GM21723 (cell line): Measurements from ENCODE around the gene PLG.
"Not testable (repeated sequence)": the region's sequence is repeated elsewhere in the genome, so short reads cannot be mapped to it uniquely, and the experiment has no call there.

Source experiments
- ATAC-seq: cut with Tn5 transposase; IDR thresholded peaks from one replicate; pipeline ENCODE4 v1.9.1; 2021; ENCODE audit warnings: mild to moderate bottlenecking, moderate library complexity; ENCODE audit not compliant: unreplicated experiment

Gene PLG

DNA sequence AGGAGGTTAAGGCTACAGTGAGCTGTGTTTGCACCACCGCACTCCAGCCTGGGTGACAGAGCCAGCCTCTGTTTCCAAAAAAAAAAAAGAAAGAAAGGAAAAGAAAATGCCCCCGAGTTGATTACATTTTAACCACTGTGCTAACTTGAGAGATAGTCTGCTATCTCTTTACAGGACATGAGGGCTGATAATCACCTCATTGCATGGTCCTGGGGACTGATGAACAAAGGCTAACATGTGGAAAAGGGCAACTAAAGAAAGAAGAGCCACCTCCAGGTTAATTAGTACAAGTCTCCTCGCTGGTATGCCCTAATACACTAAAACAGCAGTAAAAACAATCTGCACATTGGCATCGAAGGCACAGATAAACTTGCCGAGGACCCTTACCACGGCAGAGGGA, 4.2 kb upstream of the PLG start:
- no peak for ATAC-seq

DNA sequence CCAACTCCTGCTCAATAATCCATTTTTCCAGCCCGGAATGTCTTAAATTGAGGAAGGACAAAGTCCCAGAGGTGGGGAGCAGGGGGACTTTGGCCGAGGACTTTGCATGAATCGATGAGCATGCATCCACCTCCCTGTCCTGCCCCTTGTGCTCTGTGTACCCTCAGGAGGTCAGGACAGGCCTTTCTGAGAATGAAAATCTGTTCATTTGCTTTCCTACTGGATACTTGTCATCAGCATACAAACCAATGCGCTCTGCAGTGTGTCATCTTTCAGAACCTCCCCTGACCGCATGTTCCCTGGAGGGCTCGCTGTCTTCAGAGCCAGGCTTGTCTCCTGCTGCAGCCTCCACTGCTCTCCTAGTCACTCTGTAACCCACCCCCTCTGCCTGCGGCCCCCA, 2.6 kb downstream of the PLG start:
- not testable (repeated sequence) for ATAC-seq

DNA sequence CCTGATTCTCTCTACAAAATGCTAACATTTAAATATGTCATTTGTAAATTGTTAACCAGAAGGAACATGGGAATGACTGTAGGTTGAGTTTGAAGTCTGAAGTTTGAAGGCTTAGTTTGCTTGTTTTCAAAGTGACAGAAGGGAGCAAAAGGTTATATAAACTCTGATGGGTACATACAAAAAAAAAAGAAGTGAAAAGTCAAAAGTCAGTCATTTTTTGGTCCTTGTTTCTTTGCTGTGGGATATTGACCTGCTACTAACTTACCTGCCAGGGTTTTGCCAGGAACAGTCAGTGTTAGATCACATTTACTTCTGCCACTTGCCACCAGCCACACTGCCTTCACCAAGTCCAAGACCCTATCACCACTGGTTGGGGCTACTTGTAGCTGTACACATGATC, 6.9 kb downstream of the PLG start:
- not testable (repeated sequence) for ATAC-seq

DNA sequence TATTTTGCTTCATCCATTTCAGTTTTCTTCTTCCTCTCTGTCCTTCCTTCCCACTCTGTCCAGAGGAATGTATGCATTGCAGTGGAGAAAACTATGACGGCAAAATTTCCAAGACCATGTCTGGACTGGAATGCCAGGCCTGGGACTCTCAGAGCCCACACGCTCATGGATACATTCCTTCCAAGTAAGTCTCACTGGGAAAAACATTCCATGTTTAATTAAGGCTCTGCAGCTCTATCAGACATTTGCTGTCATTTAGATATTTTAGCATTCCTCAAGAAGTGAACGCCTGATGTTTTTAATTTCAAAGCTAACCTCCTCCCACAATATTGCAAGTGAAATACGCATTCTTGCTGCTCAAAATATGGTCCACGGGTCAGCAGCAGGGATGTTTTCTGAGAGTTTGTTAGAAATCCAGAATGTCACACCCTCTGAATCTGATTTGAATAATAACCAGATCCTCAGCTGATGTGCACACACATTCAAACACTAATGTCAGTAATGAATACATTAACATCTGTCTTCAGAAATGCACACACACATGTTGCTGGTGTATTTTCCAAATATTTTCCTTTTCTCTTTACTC, 12.8 kb downstream of the PLG start:
- ATAC-seq, result no peak

DNA sequence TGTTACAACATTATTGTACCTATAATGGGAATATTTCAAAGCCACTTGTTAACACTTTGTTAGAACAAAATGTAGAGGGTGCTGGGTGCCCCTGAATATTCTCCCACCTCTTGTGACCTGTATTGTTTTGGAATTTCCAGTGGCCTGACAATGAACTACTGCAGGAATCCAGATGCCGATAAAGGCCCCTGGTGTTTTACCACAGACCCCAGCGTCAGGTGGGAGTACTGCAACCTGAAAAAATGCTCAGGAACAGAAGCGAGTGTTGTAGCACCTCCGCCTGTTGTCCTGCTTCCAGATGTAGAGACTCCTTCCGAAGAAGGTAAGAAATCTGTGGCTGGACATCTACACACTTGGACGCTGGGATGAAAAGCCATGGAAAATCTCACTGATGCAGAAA, 28.9 kb downstream of the PLG start:
- no peak for ATAC-seq

DNA sequence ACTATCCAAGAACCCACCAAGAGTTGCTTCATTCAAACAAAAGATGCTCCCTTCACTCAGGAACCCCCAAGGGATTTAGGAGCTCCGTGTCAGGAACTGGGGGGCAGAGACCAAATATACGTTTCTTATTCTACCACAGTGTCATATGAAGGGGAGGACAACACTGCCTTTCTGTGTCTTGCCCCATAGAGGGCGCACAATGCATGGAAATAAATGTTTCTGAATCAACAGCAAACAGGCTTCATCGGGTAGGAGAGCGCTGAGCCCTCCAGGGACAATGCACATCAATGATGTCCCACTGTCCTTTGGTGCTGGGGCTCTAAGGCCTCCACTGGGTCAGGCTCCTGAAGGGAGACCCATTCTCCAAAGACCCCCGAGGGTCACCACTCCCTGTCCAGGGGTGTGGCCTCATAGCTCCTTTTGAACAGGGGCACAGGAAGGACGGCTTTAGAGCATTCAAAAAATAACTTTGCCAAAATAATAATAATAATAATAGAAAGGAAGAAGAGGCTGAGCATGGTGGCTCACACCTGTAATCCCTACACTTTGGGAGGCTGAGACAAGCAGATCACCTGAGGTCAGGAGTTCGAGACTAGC, 31.1 kb downstream of the PLG start:
- peak; percentile 76 for ATAC-seq

DNA sequence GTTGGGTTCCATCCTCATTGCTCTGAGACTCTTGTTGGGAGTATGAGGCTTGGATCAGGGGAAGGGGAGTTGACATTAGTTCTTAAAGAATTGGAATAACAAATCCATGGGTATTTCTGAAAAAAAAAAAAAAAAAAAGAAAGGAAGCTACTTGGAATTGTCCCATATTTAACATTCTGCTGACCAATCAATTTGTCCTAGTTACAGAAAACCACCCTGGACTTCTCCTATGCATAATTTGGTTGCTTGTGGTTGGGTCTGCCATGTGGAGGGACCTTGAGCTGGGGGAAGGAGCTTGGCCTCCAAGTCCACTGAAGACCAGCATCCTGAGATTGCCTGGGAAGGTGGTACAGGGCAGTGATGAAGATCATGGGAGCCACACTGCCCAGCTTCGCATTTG, 32.6 kb downstream of the PLG start:
- ATAC-seq, result no peak

DNA sequence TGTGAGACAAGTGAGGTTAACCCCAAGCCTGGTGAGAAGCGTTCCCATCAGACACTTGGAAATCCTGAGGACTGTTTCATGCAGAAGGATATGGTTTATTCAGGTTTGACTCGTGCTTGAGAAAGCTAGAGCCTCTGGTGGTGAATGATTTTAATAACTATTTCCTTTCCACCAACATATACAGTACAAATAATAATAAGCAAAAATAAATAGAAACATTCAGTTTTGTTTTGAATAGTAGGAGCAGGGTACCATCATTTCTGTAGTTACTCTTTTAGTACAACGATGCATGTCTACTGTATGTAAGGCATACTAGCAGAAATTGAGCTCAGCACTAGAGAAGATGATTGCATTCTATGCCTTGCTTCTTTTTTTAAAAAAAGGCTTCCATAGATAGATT, 33.5 kb downstream of the PLG start:
- ATAC-seq, result peak; percentile 79

DNA sequence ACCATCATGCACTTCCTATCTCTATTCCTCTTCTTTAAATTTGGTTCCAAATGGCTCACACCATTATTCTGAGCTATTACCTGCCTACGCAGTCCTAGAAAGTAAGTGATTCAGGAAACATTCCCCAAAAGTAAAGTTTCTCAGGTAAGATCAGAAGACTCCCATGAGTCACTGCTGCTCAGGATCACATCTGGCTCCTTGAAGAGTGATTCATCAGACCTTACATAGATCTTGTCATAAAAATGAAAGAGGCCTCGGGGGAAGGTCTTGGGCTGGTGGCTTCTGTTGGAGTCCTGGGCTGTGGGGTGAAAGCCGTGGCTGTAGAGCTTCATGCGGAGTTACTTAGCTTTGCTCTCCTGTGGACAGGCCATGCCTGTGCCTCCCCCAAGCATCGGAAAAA, 35.9 kb downstream of the PLG start:
- no peak for ATAC-seq

DNA sequence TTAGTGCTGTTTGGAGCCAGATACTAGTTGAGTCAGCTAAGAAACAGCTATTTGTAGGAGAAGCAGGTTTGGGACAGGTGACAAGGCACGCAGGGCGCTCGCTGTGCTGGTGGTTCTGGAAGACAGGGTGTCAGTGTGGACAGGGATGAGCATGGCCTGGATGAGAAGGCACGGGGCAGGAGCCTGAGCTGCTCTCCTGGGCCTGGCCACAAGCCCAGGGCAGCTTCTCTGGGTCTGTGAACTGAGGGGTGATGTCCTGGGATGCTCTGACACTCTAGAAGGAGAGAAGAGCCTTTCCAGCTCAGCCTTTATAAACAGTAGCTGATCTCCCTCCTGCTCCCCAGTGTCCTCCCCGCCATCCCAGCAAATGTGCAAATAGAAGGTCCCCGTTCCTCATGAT, 37.9 kb downstream of the PLG start:
- ATAC-seq, result no peak

DNA sequence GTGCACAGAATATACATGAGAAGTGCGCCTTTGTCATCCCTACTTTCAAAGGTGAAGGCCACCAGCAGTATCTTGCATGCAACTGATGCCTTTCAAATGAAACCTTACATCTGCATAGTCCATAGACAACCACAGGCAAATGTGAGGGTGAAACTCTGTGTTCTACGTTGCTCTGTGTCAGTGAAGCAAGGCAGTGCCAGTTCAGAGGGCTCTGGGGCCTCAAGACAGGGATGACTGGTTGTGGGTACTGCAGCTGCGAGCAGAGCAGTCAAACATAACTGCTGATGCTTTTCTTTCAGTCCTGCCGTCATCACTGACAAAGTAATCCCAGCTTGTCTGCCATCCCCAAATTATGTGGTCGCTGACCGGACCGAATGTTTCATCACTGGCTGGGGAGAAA, 39.0 kb downstream of the PLG start:
- peak; percentile 98 for ATAC-seq

DNA sequence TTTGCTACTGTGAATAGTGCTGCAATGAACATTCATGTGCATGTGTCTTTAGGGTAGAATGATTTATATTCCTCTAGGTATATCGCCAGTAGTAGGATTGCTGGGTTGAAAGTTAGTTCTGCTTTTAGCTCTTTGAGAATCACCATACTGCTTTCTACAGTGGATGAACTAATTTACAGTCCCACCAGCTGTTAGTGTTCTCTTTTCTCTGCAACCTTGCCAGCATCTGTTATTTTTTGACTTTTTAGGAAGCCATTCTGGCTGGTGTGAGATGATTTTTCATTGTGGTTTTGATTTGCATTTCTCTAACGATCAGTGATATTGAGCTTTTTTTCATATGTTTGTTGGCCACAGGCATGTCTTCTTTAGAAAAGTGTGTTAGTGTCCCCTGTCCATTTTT, 40.0 kb downstream of the PLG start:
- peak; percentile 62 for ATAC-seq

DNA sequence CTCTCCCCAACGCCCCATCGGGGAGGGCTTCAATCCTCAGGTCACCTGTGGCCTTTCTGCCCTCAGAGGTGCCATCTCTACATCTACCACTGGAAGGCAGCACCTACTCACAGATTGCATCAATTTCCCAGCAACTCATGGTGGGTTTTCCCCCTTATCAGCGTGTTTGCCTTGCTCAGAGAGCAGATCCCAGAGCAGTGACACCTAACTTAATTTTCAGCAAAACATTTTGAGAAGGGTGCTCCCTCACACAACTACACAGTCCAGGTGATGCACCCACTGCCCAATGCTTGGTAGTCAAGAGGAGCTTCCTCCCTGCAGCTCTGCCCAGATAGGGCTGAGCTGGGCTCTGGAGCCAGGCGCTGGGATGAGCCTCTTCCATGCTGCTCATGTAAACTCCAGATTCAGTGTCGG, 48.2 kb downstream of the PLG start:
- ATAC-seq, result peak; percentile 94

DNA sequence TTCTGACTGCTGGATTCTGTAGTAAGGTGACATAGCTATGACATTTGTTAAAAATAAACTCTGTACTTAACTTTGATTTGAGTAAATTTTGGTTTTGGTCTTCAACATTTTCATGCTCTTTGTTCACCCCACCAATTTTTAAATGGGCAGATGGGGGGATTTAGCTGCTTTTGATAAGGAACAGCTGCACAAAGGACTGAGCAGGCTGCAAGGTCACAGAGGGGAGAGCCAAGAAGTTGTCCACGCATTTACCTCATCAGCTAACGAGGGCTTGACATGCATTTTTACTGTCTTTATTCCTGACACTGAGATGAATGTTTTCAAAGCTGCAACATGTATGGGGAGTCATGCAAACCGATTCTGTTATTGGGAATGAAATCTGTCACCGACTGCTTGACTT, 51.2 kb downstream of the PLG start:
- ATAC-seq, result not testable (repeated sequence)

DNA sequence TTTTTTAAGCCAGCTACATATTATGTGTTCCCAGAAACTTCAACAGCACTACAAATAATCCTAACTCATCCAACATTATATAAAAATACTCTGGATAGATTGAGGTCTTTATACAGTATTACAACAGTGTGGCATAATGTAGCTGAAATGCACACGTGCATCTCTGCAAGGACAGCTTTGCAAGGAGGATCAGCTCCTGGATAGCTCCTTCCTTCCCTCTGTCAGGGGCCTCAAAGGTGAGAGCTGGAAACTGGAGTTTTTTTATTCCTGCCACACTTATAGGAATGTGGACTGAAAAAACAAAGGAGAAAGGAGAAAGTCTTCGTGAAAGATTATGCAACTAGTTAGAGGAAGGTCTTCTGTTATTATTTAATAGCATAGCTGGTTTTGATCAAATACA, 53.1 kb downstream of the PLG start:
- no peak for ATAC-seq

DNA sequence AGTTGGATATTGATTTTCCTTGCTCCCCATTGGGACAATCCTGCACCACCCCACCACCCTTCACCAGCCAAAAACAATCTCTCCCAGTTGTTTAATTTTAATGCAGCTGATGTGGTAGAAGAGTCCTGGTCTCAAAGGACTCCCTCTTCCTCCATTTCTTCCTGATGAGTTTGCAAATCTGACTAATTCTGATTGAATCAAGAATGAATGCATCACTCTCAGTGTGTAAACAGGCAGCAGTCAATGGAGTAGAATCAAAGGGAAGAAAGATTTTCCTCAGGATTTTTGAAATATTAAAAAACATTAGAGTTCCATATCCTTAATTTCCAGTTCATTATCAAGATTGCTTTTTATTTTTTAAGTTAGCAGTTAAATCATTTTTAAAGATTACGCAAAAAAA, 54.0 kb downstream of the PLG start:
- ATAC-seq, result no peak

DNA sequence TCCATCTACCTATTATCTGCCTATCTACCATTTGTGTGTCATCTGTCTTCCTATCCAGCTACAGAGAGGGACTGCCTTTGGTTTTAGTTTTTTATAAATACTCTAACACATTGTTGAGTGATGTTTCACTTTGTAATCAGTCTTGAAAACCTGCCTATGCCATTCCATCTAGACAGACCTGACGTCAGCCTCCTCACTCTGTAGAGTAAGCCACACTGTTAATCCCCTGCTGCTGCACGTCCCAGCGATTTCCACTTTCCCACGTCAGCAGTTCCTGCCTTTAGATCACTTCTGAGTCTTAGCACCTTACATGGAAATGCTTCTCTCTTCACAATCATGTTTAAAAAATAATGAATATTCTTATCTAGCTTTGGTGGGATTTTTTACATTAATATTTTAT, 54.8 kb downstream of the PLG start:
- no peak for ATAC-seq

DNA sequence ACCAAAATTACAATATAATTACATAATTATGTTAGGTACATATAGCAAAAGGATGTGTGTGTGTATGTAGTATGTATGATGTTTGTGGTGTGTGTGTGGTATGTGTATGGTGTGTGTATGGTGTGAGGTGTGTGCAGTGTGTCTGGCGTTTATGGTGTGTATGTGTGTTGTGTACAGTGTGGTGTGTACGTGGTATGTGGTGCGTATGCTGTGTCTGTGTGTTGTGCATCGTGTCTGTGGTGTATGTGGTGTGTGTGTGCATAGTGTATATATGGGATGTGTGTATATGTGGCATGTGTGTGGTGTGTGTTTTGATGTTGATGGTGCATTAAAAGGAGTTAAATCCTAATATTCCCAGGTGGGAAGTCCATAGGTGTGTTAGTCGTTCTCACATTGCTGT, 62.8 kb downstream of the PLG start:
- ATAC-seq, result no peak

DNA sequence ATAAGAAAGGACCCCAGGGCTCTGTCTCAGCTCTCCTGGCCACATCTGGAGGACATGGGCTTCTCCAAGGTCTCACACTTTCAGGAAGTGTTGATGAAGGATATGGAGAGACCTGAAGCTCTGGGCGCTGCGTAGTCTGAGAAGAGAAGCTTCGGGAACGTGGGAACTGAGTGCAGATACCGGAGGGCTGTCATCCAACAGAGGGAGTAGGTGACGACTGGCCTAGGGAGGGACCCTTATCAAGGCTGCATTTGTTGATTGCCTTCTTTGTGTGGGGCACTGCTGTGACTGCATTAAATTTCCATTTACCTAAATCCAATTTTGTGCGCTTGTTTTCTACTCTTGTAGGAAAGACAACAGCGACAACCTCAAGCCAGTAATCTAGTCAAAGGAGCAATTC, 63.4 kb downstream of the PLG start:
- no peak for ATAC-seq

DNA sequence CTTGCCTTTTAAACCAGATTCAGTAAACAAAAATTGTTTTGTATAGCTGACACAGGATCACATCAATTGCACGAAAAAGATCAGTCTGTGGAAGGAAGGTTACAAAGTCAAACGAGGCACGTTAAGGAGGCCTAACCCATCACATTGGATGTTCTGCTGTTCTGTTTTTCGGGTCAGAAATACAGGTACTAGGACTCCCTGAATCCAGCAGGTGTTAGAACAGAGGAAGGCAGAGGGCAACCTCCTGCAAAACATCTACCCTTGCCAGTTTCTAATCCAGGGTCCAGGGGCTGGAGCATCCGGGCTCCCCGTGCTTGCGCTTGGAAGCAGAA, 64.6 kb downstream of the PLG start:
- no peak for ATAC-seq

DNA sequence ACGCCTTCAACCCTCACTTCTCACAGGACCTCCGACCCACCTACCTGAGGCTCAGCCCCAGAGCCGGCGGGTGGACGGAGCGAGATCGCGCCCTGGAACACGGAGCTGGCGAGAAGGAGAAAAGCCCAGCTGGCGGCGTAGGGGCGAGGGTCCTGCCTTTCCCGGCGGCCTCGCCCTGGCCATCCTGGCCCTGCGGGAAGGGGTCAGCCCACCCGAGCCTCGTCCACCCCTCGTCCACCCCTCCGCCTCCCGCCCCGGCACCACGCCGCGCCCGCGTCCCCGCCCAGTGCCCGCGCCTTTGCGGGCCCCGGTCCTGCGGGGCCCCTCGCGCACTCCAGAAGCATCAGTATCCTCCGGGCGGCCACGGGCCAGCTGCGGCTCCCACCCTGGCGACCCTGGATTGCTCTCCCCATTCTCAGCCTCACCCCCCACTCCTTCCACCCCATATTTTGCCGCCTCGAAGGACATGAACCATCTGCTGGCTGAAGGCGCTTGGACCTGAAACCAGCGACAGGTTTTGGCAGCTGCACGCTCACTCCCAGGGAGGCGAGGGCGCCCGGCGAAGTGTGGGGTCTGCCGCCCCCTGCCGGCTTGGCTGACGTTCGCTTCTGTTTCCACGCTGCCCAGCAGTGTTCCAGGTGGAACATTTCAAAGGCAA, 65.1 kb downstream of the PLG start:
- peak; percentile 96 for ATAC-seq

DNA sequence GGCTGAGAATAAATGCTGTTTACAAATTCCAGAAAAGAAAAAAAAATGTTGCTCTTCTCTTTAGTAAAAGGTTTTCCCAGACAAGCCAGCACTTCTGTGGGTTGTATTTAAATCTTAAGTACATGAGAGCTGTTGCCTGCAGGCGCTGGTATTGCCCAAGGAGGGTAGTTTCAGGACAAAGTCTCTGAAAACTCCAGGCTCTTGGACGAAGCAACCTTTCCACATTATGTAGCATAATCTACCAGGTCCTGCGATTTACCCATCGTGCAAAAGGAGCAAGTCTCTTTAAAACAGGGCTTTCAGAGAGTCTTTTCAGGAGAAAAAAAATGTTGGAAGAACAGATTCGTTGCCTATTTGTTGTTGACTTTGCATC, 65.6 kb downstream of the PLG start:
- peak; percentile 9 for ATAC-seq

DNA sequence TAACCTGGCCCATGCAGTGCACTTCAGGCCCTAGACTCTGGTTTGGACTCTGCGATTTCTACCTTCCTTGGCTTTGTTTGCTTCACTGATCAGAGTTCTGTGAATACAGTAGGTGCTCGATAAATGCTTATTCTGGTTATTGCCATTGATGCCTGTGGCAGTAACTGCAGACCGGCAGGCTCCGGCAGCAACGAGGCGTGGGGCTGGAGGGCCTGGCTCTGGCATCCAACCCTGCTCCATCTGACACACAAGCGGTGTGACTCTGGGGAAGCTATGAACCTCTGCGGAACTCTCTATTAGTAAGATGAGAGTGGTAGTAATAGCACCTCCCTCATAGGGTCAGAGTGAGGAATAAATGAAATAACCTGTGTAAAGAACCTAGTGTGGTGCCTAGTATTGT, 66.1 kb downstream of the PLG start:
- no peak for ATAC-seq
